ENCODE data around the gene RNASET2. TPM values are rescaled to one million over a fixed set of nuclear protein-coding genes. Genes with fewer than 3 reads are reported as not detected.

The RNASET2 gene
- total RNA-seq, 4 donors from 2014 or later = 29.1 to 56.7 (median 41.2) TPM

- no peak for TF ChIP-seq CTCF (IDR thresholded peaks at IDR 0.05)
- no peak for TF ChIP-seq POLR2A (IDR thresholded peaks at IDR 0.05)
- no peaks in the 10 kb centered on the region for H3K27me3 ChIP-seq
- no peaks in the 10 kb centered on the region for H3K36me3 ChIP-seq
- H3K27ac ChIP-seq = no peak overlapping the region
- no peaks in the 10 kb centered on the region for H3K9me3 ChIP-seq
- 84 to 86% methylated on average over 5 of the region's 5 CpGs for WGBS, 2 donors
- intact Hi-C loops (cut with DNase I) = no loop called here
- H3K4me1 ChIP-seq = no peaks in the 10 kb centered on the region
- DNase-seq = no peak
- no peak overlapping the region for H3K4me3 ChIP-seq
These were observed 45.1 kb downstream of the RNASET2 start for GRCh38 chr6:166911248-166911677.

- H3K9me3 ChIP-seq = no peaks in the 10 kb centered on the region
- H3K27me3 ChIP-seq = no peaks in the 10 kb centered on the region
- TF ChIP-seq POLR2A (IDR thresholded peaks at IDR 0.05) = no peak
- no peak for TF ChIP-seq CTCF (IDR thresholded peaks at IDR 0.05)
- DNase-seq = no peak
- no peak overlapping the region for H3K4me3 ChIP-seq
- WGBS, 2 donors = 49 to 65% methylated on average over 6 to 7 of the region's 7 CpGs
- intact Hi-C loops (cut with DNase I) = no loop called here
- H3K27ac ChIP-seq = no peak overlapping the region
- no peaks in the 10 kb centered on the region for H3K4me1 ChIP-seq
- no peaks in the 10 kb centered on the region for H3K36me3 ChIP-seq
These were observed 45.7 kb downstream of the RNASET2 start for GRCh38 chr6:166910601-166911000.

GRCh38 chr6:166908811-166909210 lies 47.5 kb downstream of the RNASET2 start:
- H3K27me3 ChIP-seq = no peaks in the 10 kb centered on the region
- intact Hi-C loops (cut with DNase I) = no loop called here
- WGBS, 2 donors = 40 to 60% methylated on average over 2 of the region's 2 CpGs
- H3K4me1 ChIP-seq = no peaks in the 10 kb centered on the region
- H3K27ac ChIP-seq = no peak overlapping the region
- TF ChIP-seq CTCF (IDR thresholded peaks at IDR 0.05) (no peak), POLR2A (IDR thresholded peaks at IDR 0.05) (no peak)
- no peaks in the 10 kb centered on the region for H3K9me3 ChIP-seq
- no peak overlapping the region for H3K4me3 ChIP-seq
- H3K36me3 ChIP-seq = no peaks in the 10 kb centered on the region
- DNase-seq = no peak

GRCh38 chr6:166907871-166908806 lies 48.2 kb downstream of the RNASET2 start:
- 80 to 83% methylated on average over 15 of the region's 20 CpGs for whole genome bisulfite sequencing, 2 donors
- Histone ChIP-seq H3K4me1 (no peaks in the 10 kb centered on the region), H3K9me3 (no peaks in the 10 kb centered on the region), H3K4me3 (no peak overlapping the region), H3K27ac (no peak overlapping the region), H3K36me3 (no peaks in the 10 kb centered on the region), H3K27me3 (no peaks in the 10 kb centered on the region)
- no peak for DNase-seq
- intact Hi-C loops (cut with DNase I) = no loop called here
- no peak for TF ChIP-seq POLR2A (IDR thresholded peaks at IDR 0.05)
- TF ChIP-seq CTCF (IDR thresholded peaks at IDR 0.05) = no peak

GRCh38 chr6:166907373-166907841 lies 48.9 kb downstream of the RNASET2 start:
- H3K4me1 ChIP-seq = no peaks in the 10 kb centered on the region
- H3K9me3 ChIP-seq = no peaks in the 10 kb centered on the region
- no peak overlapping the region for H3K4me3 ChIP-seq
- intact Hi-C loops (cut with DNase I) = no loop called here
- H3K36me3 ChIP-seq = no peaks in the 10 kb centered on the region
- TF ChIP-seq POLR2A (IDR thresholded peaks at IDR 0.05) (no peak), CTCF (IDR thresholded peaks at IDR 0.05) (no peak)
- DNase-seq = no peak
- WGBS, 2 donors = 71 to 80% methylated on average over 6 to 8 of the region's 8 CpGs
- H3K27me3 ChIP-seq = no peaks in the 10 kb centered on the region
- H3K27ac ChIP-seq = no peak overlapping the region
